Thoracic aorta (tissue), 2 donors: ENCODE measurements around the gene CISD3. TPM values are rescaled to one million over a fixed set of nuclear protein-coding genes. Genes with fewer than 3 reads are reported as not detected.

Experiments
- ATAC-seq: fragments of 150-250 bp; one replicate; pipeline ENCODE4 v1.8.0; 2017; ENCODE audit warnings: low read depth; ENCODE audit not compliant: insufficient number of reproducible peaks, low FRiP score
- DNase-seq: peaks from one replicate; pipeline ENCODE4 v3.0.0-alpha.2; 2020; ENCODE audit warnings: low spot score
- H3K27ac ChIP-seq, 2 donors: fragments of 200-600 bp; sonication (generic); 1 replicate in 1 of 2; 2 replicates in 1 of 2; pipeline ENCODE4 v1.5.1; 2016; ENCODE audit warnings: mild to moderate bottlenecking in 2 of 2, moderate library complexity in 2 of 2
- H3K27me3 ChIP-seq: fragments of 200-600 bp; sonication (generic); replicated peaks from 2 replicates; pipeline ENCODE4 v1.6.0; 2016; ENCODE audit warnings: mild to moderate bottlenecking; ENCODE audit not compliant: insufficient read depth
- H3K36me3 ChIP-seq: fragments of 200-600 bp; sonication (generic); one replicate; pipeline ENCODE4 v1.5.1; 2016
- H3K4me1 ChIP-seq, 2 donors: fragments of 200-600 bp; sonication (generic); 1 replicate in 1 of 2; 2 replicates in 1 of 2; pipeline versions ENCODE4 v1.5.1 to v1.6.0; 2016; ENCODE audit warnings: low read depth in 2 of 2, mild to moderate bottlenecking in 1 of 2; ENCODE audit not compliant: control insufficient read depth in 1 of 2
- H3K4me3 ChIP-seq: fragments of 200-600 bp; sonication (generic); 2 replicates; pipeline ENCODE4 v1.5.1; 2016; ENCODE audit warnings: mild to moderate bottlenecking
- H3K9me3 ChIP-seq: fragments of 200-600 bp; sonication (generic); 2 replicates; pipeline ENCODE4 v1.5.1; 2016
- CTCF ChIP-seq: fragments of 200-600 bp; sonication (generic); IDR thresholded peaks from one replicate; pipeline ENCODE4 v1.5.1; 2019; ENCODE audit warnings: antibody characterized with exemption
- total RNA-seq, 2 donors: library from RNA; depleted of rRNA; stranded (reverse); fragments of >200 nt; gene quantifications; one replicate each; pipeline versions ENCODE4 v1.1.0 to v1.2.3, GENCODE V29; 2016

The CISD3 gene
- total RNA-seq, 2 donors from 2014 or later, result 9.3 to 9.6 TPM

- H3K9me3 ChIP-seq, result no peaks in the 10 kb centered on the region
- peak overlapping the region in 1 of 2 donors; percentile 22 for H3K27ac ChIP-seq
- H3K27me3 ChIP-seq, result no peaks in the 10 kb centered on the region
- peaks cover 15 to 40% of the 10 kb centered on the region in 2 donors for H3K4me1 ChIP-seq
- ATAC-seq (no peak), DNase-seq (no peak)
- no peak overlapping the region for H3K4me3 ChIP-seq
- no peak for TF ChIP-seq CTCF
- H3K36me3 ChIP-seq, result peaks cover 29% of the 10 kb centered on the region
Measured at GRCh38 chr17:38733982-38734973, 4.1 kb downstream of the CISD3 start.

- no peaks in the 10 kb centered on the region for H3K27me3 ChIP-seq
- TF ChIP-seq CTCF, result peak; percentile 98
- H3K9me3 ChIP-seq, result no peaks in the 10 kb centered on the region
- H3K4me3 ChIP-seq, result no peak overlapping the region
- peak overlapping the region; percentile 15 to 22 for H3K27ac ChIP-seq
- H3K4me1 ChIP-seq, result peaks cover 11 to 35% of the 10 kb centered on the region in 2 donors
- ATAC-seq (no peak), DNase-seq (no peak)
- peaks cover 39% of the 10 kb centered on the region for H3K36me3 ChIP-seq
Measured at GRCh38 chr17:38735161-38735997, 5.2 kb downstream of the CISD3 start.

GRCh38 chr17:38738007-38738662, 8.0 kb downstream of the CISD3 start:
- Histone ChIP-seq H3K4me3 (no peak overlapping the region), H3K4me1 (peaks cover 7 to 35% of the 10 kb centered on the region in 2 donors), H3K27ac (no peak overlapping the region), H3K27me3 (no peaks in the 10 kb centered on the region), H3K9me3 (no peaks in the 10 kb centered on the region), H3K36me3 (peaks cover 39% of the 10 kb centered on the region)
- no peak for DNase-seq
- TF ChIP-seq CTCF, result no peak
- ATAC-seq, result no peak

- ATAC-seq, result no peak
- Histone ChIP-seq H3K4me3 (no peak overlapping the region), H3K27me3 (no peaks in the 10 kb centered on the region), H3K4me1 (peaks cover 7 to 38% of the 10 kb centered on the region in 2 donors), H3K27ac (no peak overlapping the region), H3K36me3 (peaks cover 39% of the 10 kb centered on the region), H3K9me3 (no peaks in the 10 kb centered on the region)
- DNase-seq, result no peak
- TF ChIP-seq CTCF, result no peak
Measured at GRCh38 chr17:38738686-38739085, 8.5 kb downstream of the CISD3 start.
